ENCODE data around the gene BAD. TPM values are rescaled to one million over a fixed set of nuclear protein-coding genes. Genes with fewer than 3 reads are reported as not detected.

Gene BAD
- total RNA-seq, 1 donor from 2014 or later, result 43.6 TPM

DNA sequence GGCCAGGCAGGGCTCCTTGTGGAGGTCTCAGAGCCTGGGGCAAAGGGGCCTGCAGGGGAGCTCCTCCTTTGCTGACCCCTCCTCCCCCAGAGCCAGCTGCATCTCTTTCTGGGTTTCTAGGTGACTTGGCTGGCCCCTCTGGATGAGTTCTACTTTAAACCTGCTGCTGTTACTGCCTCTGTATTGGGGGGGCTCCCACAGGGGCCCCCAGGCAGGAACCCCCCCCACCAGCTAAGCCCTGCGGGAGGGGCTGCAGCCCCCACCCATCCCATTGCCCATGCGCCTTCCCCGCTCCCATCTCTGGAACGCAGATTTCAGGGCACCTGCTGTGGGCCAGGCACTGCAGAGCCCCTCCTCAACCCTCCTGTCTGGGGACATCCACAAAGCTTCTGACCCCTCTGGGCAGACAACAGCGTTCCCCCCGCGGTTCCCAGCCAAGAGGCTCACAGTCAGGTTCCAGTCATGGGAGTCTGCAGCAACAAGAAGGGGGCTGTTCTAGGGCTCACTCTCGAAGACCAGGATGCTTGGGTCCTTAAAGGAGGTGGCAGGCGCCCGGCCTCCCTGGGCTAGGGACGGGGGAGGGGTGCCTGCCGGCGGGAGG lies 34.0 kb downstream of the BAD start:
- peak overlapping the region; percentile 78 for H2AFZ ChIP-seq (ENCODE audit: low read depth, low read length)

GRCh38 chr11:64249563-64250414 lies 34.7 kb downstream of the BAD start:
- H3K4me3 Mint-ChIP-seq (ENCODE audit: unreplicated experiment), result peak overlapping the region; percentile 67
- TF ChIP-seq EZH2 (IDR thresholded peaks at IDR 0.05; ENCODE audit: insufficient read depth, low read length), result no peak
- TF ChIP-seq CTCF (IDR thresholded peaks at IDR 0.05; ENCODE audit: insufficient read depth, low read depth, low read length), result no peak
- Histone ChIP-seq H3K4me2 (ENCODE audit: low read length) (no peak overlapping the region), H3K36me3 (ENCODE audit: insufficient read depth, low read length) (no peaks in the 10 kb centered on the region), H3K9me3 (ENCODE audit: insufficient read depth, low read depth, low read length) (no peaks in the 10 kb centered on the region), H3K27ac (ENCODE audit: low read depth, low read length) (no peak overlapping the region), H3K4me1 (ENCODE audit: insufficient read depth, low read length) (peaks cover 27% of the 10 kb centered on the region), H3K4me3 (ENCODE audit: insufficient read depth, low read depth, low read length) (no peak overlapping the region), H3K27me3 (ENCODE audit: insufficient read depth, low read length) (no peaks in the 10 kb centered on the region), H2AFZ (ENCODE audit: low read depth, low read length) (no peak overlapping the region), H4K20me1 (ENCODE audit: insufficient read depth, low read length) (peaks cover 35% of the 10 kb centered on the region), H3K79me2 (ENCODE audit: insufficient read depth, low read length) (peaks cover 45% of the 10 kb centered on the region), H3K9ac (ENCODE audit: low read length) (no peak overlapping the region)
- FAIRE-seq, result no peak
- H3K4me1 Mint-ChIP-seq (ENCODE audit: low read depth, unreplicated experiment), result peaks cover 9% of the 10 kb centered on the region
- H3K9me3 Mint-ChIP-seq (ENCODE audit: unreplicated experiment), result no peaks in the 10 kb centered on the region
- H3K36me3 Mint-ChIP-seq (ENCODE audit: low read depth, unreplicated experiment), result peaks cover 3% of the 10 kb centered on the region
- no peaks in the 10 kb centered on the region for H3K27me3 Mint-ChIP-seq (ENCODE audit: low read depth, unreplicated experiment)
- no peak overlapping the region for H3K27ac Mint-ChIP-seq (ENCODE audit: unreplicated experiment)
- no peak for DNase-seq (ENCODE audit: low read depth)

More for the DNA sequence above, 34.0 kb downstream of the BAD start:
- Histone ChIP-seq H3K4me2 (ENCODE audit: low read length) (peak overlapping the region; percentile 99), H3K9me3 (ENCODE audit: insufficient read depth, low read depth, low read length) (no peaks in the 10 kb centered on the region), H4K20me1 (ENCODE audit: insufficient read depth, low read length) (peaks cover 28% of the 10 kb centered on the region), H3K27ac (ENCODE audit: low read depth, low read length) (no peak overlapping the region), H3K36me3 (ENCODE audit: insufficient read depth, low read length) (peaks cover 3% of the 10 kb centered on the region), H3K4me3 (ENCODE audit: insufficient read depth, low read depth, low read length) (peak overlapping the region; percentile 58), H3K79me2 (ENCODE audit: insufficient read depth, low read length) (peaks cover 37% of the 10 kb centered on the region), H3K27me3 (ENCODE audit: insufficient read depth, low read length) (no peaks in the 10 kb centered on the region), H3K4me1 (ENCODE audit: insufficient read depth, low read length) (peaks cover 22% of the 10 kb centered on the region), H3K9ac (ENCODE audit: low read length) (peak overlapping the region; percentile 88)
- no peak for FAIRE-seq
- DNase-seq (ENCODE audit: low read depth), result no peak
- peaks cover 9% of the 10 kb centered on the region for H3K4me1 Mint-ChIP-seq (ENCODE audit: low read depth, unreplicated experiment)
- no peaks in the 10 kb centered on the region for H3K9me3 Mint-ChIP-seq (ENCODE audit: unreplicated experiment)
- no peak overlapping the region for H3K27ac Mint-ChIP-seq (ENCODE audit: unreplicated experiment)
- no peaks in the 10 kb centered on the region for H3K27me3 Mint-ChIP-seq (ENCODE audit: low read depth, unreplicated experiment)
- TF ChIP-seq EZH2 (IDR thresholded peaks at IDR 0.05; ENCODE audit: insufficient read depth, low read length), result no peak
- no peak for TF ChIP-seq CTCF (IDR thresholded peaks at IDR 0.05; ENCODE audit: insufficient read depth, low read depth, low read length)
- H3K36me3 Mint-ChIP-seq (ENCODE audit: low read depth, unreplicated experiment), result peaks cover 7% of the 10 kb centered on the region
- H3K4me3 Mint-ChIP-seq (ENCODE audit: unreplicated experiment), result peak overlapping the region; percentile 88

Measured in astrocyte (in vitro differentiated cells and primary cell).